Hepatocyte (in vitro differentiated cells): Measurements from ENCODE around the gene SMS.

Experiments
- EZH2 ChIP-seq: fragments of 200-600 bp; sonication (generic); IDR thresholded peaks from 2 replicates; pipeline ENCODE4 v1.6.1; 2016; ENCODE audit warnings: antibody characterized with exemption, mild to moderate bottlenecking, borderline replicate concordance
- EZH2phosphoT487 ChIP-seq: fragments of 200-600 bp; sonication (generic); IDR thresholded peaks from one replicate; pipeline ENCODE4 v1.6.1; 2018; ENCODE audit warnings: antibody characterized with exemption, mild to moderate bottlenecking, low read depth, moderate library complexity; ENCODE audit not compliant: unreplicated experiment, severe bottlenecking
- TF ChIP-seq, protein P1 (sequence below): fragments of 200-600 bp; sonication (generic); IDR thresholded peaks from 2 replicates; pipeline ENCODE4 v1.5.1; 2016; ENCODE audit warnings: antibody characterized with exemption, mild to moderate bottlenecking; ENCODE audit not compliant: poor library complexity

DNA sequence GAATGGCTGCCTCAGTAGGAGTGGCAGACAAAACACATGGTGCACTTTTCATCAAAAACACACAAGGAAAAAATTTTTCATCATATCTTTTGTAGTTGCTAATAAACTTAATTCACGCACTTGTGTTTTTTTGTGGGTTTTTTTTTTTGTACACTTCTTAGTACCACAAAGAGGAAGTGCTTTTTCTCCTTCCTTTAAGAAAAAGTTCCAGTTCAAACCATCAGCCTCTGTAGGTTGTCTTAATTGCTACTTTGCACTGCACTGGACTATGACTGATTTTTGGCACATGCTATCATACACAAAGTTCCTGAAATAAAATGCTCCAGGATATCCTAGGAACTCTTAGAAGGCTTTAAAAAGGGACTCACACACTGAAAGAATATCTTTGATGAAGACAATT, 91.6 kb downstream of the SMS start, which contains the start of gene PHEX:
- TF ChIP-seq, protein P1, sequence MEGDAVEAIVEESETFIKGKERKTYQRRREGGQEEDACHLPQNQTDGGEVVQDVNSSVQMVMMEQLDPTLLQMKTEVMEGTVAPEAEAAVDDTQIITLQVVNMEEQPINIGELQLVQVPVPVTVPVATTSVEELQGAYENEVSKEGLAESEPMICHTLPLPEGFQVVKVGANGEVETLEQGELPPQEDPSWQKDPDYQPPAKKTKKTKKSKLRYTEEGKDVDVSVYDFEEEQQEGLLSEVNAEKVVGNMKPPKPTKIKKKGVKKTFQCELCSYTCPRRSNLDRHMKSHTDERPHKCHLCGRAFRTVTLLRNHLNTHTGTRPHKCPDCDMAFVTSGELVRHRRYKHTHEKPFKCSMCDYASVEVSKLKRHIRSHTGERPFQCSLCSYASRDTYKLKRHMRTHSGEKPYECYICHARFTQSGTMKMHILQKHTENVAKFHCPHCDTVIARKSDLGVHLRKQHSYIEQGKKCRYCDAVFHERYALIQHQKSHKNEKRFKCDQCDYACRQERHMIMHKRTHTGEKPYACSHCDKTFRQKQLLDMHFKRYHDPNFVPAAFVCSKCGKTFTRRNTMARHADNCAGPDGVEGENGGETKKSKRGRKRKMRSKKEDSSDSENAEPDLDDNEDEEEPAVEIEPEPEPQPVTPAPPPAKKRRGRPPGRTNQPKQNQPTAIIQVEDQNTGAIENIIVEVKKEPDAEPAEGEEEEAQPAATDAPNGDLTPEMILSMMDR, result no peak
- TF ChIP-seq EZH2phosphoT487, result no peak
- TF ChIP-seq EZH2, result no peak
